ENCODE data around the gene WFIKKN1. TPM values are rescaled to one million over a fixed set of nuclear protein-coding genes. Genes with fewer than 3 reads are reported as not detected.

The WFIKKN1 gene
- total RNA-seq, 2 donors from 2014 or later: 0.10 to 0.18 TPM

DNA sequence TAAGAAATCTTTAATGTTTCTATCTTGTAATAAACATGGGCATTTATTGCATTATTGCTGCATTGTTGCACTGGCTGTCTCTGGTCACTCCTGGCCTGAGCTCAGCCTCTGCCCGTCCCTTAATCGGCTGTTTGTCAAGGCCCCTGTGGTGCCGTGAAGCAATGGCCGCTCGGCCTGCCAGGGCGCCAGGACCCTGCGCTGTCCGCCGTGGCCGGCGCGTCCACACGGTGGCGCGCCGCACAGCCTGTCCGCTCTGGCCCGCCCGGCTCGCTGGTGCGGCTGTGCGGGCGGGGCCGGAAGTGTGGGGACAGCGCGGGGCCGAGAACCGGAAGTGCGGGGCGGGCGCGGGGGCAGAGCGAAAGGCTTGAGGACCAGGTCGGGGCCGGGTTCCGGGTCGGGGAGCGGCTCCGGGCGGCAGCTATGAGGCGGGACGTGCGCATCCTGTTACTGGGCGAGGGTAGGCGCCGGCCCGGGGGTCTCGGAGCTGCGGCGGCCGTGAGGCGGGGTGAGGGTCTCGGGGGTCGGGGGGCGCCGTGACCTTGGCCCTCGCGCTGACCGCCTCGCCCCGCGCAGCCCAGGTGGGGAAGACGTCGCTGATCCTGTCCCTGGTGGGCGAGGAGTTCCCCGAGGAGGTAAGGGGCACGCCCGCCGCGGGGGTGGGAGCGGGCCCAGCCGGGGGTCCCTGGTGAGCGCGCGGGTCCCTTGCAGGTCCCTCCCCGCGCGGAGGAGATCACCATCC is 37.2 kb downstream of the WFIKKN1 start, which contains the start of gene RHOT2:
Gene RHOT2 (plus strand): TSS at position 353 of the 739 bp plus-strand sequence. CDS start 68 bp downstream, at position 421.
- no peaks in the 10 kb centered on the region for H3K27me3 Mint-ChIP-seq
- peaks cover 7% of the 10 kb centered on the region for H3K4me1 Mint-ChIP-seq
- peak within 1 kb of the TSS; percentile 73 for H3K27ac Mint-ChIP-seq
- ATAC-seq (peak; percentile 98), DNase-seq (peak; percentile 81 to 87 (median 86))
- H3K4me3 Mint-ChIP-seq: peak within 1 kb of the TSS; percentile 83
- no peaks in the 10 kb centered on the region for H3K9me3 ChIP-seq (ENCODE audit: control insufficient read depth, low read length, poor library complexity, severe bottlenecking)
- no peaks in the 10 kb centered on the region for H3K36me3 Mint-ChIP-seq (ENCODE audit: low read depth)

GRCh38 chr16:668519-669171 is 37.9 kb downstream of the WFIKKN1 start:
- Mint-ChIP-seq H3K27me3 (no peaks in the 10 kb centered on the region), H3K36me3 (ENCODE audit: low read depth) (no peaks in the 10 kb centered on the region), H3K4me3 (peak overlapping the region; percentile 81), H3K4me1 (peaks cover 7% of the 10 kb centered on the region), H3K27ac (no peak overlapping the region)
- no peaks in the 10 kb centered on the region for H3K9me3 ChIP-seq (ENCODE audit: control insufficient read depth, low read length, poor library complexity, severe bottlenecking)
- ATAC-seq (peak; percentile 8), DNase-seq (no peak)

- H3K4me3 Mint-ChIP-seq: peak overlapping the region; percentile 31
- no peaks in the 10 kb centered on the region for H3K27me3 Mint-ChIP-seq
- ATAC-seq (no peak), DNase-seq (no peak)
- H3K36me3 Mint-ChIP-seq (ENCODE audit: low read depth): no peaks in the 10 kb centered on the region
- no peaks in the 10 kb centered on the region for H3K9me3 ChIP-seq (ENCODE audit: control insufficient read depth, low read length, poor library complexity, severe bottlenecking)
- peaks cover 8% of the 10 kb centered on the region for H3K4me1 Mint-ChIP-seq
- peak overlapping the region; percentile 29 for H3K27ac Mint-ChIP-seq
Measured at GRCh38 chr16:669666-670065, 38.9 kb downstream of the WFIKKN1 start.

DNA sequence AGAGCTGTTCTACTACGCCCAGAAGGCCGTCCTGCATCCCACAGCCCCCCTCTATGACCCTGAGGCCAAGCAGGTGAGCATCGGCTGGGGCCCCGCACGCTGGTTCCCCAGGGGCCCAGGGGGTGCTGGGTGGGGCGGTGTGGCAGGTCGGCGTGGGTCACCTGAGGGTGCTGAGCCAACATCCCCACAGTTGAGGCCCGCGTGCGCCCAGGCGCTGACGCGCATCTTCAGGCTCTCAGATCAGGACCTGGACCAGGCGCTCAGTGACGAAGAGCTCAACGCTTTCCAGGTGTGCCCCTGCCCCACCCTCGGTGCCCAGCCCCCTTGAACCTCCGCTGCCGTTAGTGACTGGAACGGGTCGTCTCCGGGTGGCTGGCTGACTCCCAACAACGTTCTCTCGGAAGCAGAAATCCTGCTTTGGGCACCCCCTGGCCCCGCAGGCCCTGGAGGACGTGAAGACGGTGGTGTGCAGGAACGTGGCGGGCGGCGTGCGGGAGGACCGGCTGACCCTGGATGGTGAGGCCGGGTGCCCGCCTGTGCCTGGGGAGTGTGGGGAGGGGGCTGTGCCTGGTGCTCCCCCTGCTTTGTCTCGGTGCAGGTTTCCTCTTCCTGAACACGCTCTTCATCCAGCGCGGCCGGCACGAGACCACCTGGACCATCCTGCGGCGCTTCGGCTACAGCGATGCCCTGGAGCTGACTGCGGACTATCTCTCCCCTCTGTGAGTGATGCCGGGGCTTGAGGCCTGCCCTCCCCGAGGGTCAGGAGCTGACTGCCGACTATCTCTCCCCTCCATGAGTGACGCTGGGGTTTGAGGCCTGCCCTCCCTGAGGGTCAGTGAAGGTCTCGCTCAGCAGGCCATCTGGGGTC is 39.9 kb downstream of the WFIKKN1 start:
- no peaks in the 10 kb centered on the region for H3K36me3 Mint-ChIP-seq (ENCODE audit: low read depth)
- DNase-seq (no peak), ATAC-seq (no peak)
- no peaks in the 10 kb centered on the region for H3K9me3 ChIP-seq (ENCODE audit: control insufficient read depth, low read length, poor library complexity, severe bottlenecking)
- no peaks in the 10 kb centered on the region for H3K27me3 Mint-ChIP-seq
- peaks cover 14% of the 10 kb centered on the region for H3K4me1 Mint-ChIP-seq
- H3K4me3 Mint-ChIP-seq: no peak overlapping the region
- no peak overlapping the region for H3K27ac Mint-ChIP-seq

- Mint-ChIP-seq H3K4me3 (no peak overlapping the region), H3K4me1 (peaks cover 14% of the 10 kb centered on the region), H3K27me3 (no peaks in the 10 kb centered on the region), H3K27ac (no peak overlapping the region), H3K36me3 (ENCODE audit: low read depth) (no peaks in the 10 kb centered on the region)
- H3K9me3 ChIP-seq (ENCODE audit: control insufficient read depth, low read length, poor library complexity, severe bottlenecking): no peaks in the 10 kb centered on the region
- DNase-seq: no peak
- no peak for ATAC-seq
Measured at GRCh38 chr16:671353-672131, 40.8 kb downstream of the WFIKKN1 start.

GRCh38 chr16:672371-672770 is 41.6 kb downstream of the WFIKKN1 start:
- H3K9me3 ChIP-seq (ENCODE audit: control insufficient read depth, low read length, poor library complexity, severe bottlenecking): no peaks in the 10 kb centered on the region
- H3K27ac Mint-ChIP-seq: no peak overlapping the region
- H3K27me3 Mint-ChIP-seq: no peaks in the 10 kb centered on the region
- no peak for DNase-seq
- no peaks in the 10 kb centered on the region for H3K36me3 Mint-ChIP-seq (ENCODE audit: low read depth)
- no peak for ATAC-seq
- no peak overlapping the region for H3K4me3 Mint-ChIP-seq
- H3K4me1 Mint-ChIP-seq: peaks cover 14% of the 10 kb centered on the region

GRCh38 chr16:672851-673250 is 42.1 kb downstream of the WFIKKN1 start:
- no peaks in the 10 kb centered on the region for H3K9me3 ChIP-seq (ENCODE audit: control insufficient read depth, low read length, poor library complexity, severe bottlenecking)

GRCh38 chr16:673399-673991 is 42.7 kb downstream of the WFIKKN1 start:
- Mint-ChIP-seq H3K4me1 (peaks cover 12% of the 10 kb centered on the region), H3K27me3 (no peaks in the 10 kb centered on the region), H3K4me3 (no peak overlapping the region), H3K27ac (no peak overlapping the region), H3K36me3 (ENCODE audit: low read depth) (no peaks in the 10 kb centered on the region)
- no peaks in the 10 kb centered on the region for H3K9me3 ChIP-seq (ENCODE audit: control insufficient read depth, low read length, poor library complexity, severe bottlenecking)
- no peak for ATAC-seq
- no peak for DNase-seq

More at GRCh38 chr16:672851-673250, 42.1 kb downstream of the WFIKKN1 start:
- ATAC-seq (no peak), DNase-seq (no peak)
- no peaks in the 10 kb centered on the region for H3K27me3 Mint-ChIP-seq
- no peak overlapping the region for H3K4me3 Mint-ChIP-seq
- H3K27ac Mint-ChIP-seq: no peak overlapping the region
- peaks cover 12% of the 10 kb centered on the region for H3K4me1 Mint-ChIP-seq
- no peaks in the 10 kb centered on the region for H3K36me3 Mint-ChIP-seq (ENCODE audit: low read depth)

DNA sequence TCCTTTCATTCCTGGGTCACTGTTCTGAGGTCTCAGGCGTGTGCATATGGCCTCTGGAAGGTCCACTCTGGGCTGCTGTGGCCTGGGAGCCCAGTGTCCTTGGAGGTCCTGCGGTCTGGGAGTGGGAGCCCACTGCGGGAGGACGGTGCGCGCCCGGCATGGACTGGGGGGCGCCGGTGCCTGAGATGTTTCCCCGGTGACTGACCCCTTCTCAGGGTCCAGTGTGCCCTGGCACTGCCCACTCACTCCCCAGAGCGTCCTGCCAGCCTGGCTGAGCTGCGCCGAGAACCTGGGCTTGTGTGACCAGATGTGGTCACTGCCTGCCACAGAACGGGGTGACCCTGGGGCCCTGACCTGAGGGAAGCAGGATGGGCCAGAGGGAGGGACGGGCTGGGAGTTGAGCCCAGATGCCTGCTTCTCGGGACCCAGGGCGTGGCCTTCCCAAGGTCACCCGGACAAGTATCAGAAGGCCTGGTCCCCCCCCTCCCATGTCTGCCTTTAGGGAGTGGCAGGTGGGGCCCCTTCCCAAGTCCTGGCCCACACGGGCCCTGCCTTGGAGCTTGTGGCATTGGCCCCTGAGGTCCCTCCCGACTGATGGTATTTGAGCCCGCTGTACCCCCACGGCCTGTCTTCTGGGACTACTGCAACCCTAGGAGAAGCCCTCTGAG is 43.6 kb downstream of the WFIKKN1 start:
- H3K36me3 Mint-ChIP-seq (ENCODE audit: low read depth): no peaks in the 10 kb centered on the region
- no peaks in the 10 kb centered on the region for H3K9me3 ChIP-seq (ENCODE audit: control insufficient read depth, low read length, poor library complexity, severe bottlenecking)
- H3K27ac Mint-ChIP-seq: no peak overlapping the region
- no peaks in the 10 kb centered on the region for H3K27me3 Mint-ChIP-seq
- ATAC-seq: no peak
- no peak for DNase-seq
- H3K4me1 Mint-ChIP-seq: peaks cover 9% of the 10 kb centered on the region
- peak overlapping the region; percentile 53 for H3K4me3 Mint-ChIP-seq

GRCh38 chr16:674968-675883 is 44.4 kb downstream of the WFIKKN1 start, which contains the start of gene RHBDL1:
TSS of gene RHBDL1 (plus strand) at chr16:675671. CDS start at chr16:675791, 120 bp downstream.
- H3K9me3 ChIP-seq (ENCODE audit: control insufficient read depth, low read length, poor library complexity, severe bottlenecking): no peaks in the 10 kb centered on the region
- ATAC-seq (no peak), DNase-seq (no peak)
- H3K4me1 Mint-ChIP-seq: peaks cover 11% of the 10 kb centered on the region
- H3K4me3 Mint-ChIP-seq: peak within 1 kb of the TSS; percentile 53
- H3K27ac Mint-ChIP-seq: no peak within 1 kb of the TSS
- no peaks in the 10 kb centered on the region for H3K27me3 Mint-ChIP-seq
- H3K36me3 Mint-ChIP-seq (ENCODE audit: low read depth): no peaks in the 10 kb centered on the region

GRCh38 chr16:675884-676564 is 45.2 kb downstream of the WFIKKN1 start:
- no peak for ATAC-seq
- Mint-ChIP-seq H3K4me3 (no peak overlapping the region), H3K4me1 (peaks cover 11% of the 10 kb centered on the region), H3K27ac (no peak overlapping the region), H3K36me3 (ENCODE audit: low read depth) (no peaks in the 10 kb centered on the region), H3K27me3 (no peaks in the 10 kb centered on the region)
- no peaks in the 10 kb centered on the region for H3K9me3 ChIP-seq (ENCODE audit: control insufficient read depth, low read length, poor library complexity, severe bottlenecking)
- no peak for DNase-seq
